ENCODE measurements around the gene CDRT4. TPM values are rescaled to one million over a fixed set of nuclear protein-coding genes. Genes with fewer than 3 reads are reported as not detected.

CDRT4 gene
- total and polyA plus RNA-seq, 10 of the 15 experiments (the other 5 are each of a cell fraction or from before 2014, with no cell fraction given), result 0.11 to 1.3 (median 0.51) TPM; not detected in 3

GRCh38 chr17:15404106-15405057, 63.0 kb downstream of the CDRT4 start (continued):
- TF ChIP-seq CEBPZ (IDR thresholded peaks at IDR 0.05; ENCODE audit: low read depth, low read length) (no peak), NRF1 (conservative IDR thresholded peaks at IDR 0.05; ENCODE audit: low read depth, low read length) (no peak), RCOR1 (conservative IDR thresholded peaks at IDR 0.05; ENCODE audit: low read depth, low read length) (no peak)

GRCh38 chr17:15403276-15403939, 64.0 kb downstream of the CDRT4 start:
- WGBS (ENCODE audit: insufficient coverage, insufficient replicate concordance, low lambda C conversion rate, missing lambda C conversion rate), result 0% methylated on average over 3 of the region's 3 CpGs
- TF ChIP-seq TARDBP (IDR thresholded peaks at IDR 0.05; ENCODE audit: borderline replicate concordance) (no peak), NR2C1 (IDR thresholded peaks at IDR 0.05) (no peak), ZNF384 (IDR thresholded peaks at IDR 0.05; ENCODE audit: borderline replicate concordance, low read depth, low read length) (no peak), NFXL1 (IDR thresholded peaks at IDR 0.05; ENCODE audit: borderline replicate concordance) (no peak), IRF5 (IDR thresholded peaks at IDR 0.05; ENCODE audit: borderline replicate concordance) (no peak), CHD4 (IDR thresholded peaks at IDR 0.05) (no peak), CREM (IDR thresholded peaks at IDR 0.05; ENCODE audit: low read depth) (no peak), SMAD1 (IDR thresholded peaks at IDR 0.05; ENCODE audit: low read depth, partially characterized antibody) (no peak), ATF2 (IDR thresholded peaks at IDR 0.05; ENCODE audit: low read length) (no peak), SPI1 (IDR thresholded peaks at IDR 0.05; ENCODE audit: borderline replicate concordance, insufficient read depth, low read depth, low read length) (no peak), NFYB (IDR thresholded peaks at IDR 0.05; ENCODE audit: insufficient read depth, low read depth, low read length) (no peak), ATF7 (IDR thresholded peaks at IDR 0.05; ENCODE audit: low read depth) (no peak)

More at GRCh38 chr17:15403276-15403939, 64.0 kb downstream of the CDRT4 start:
- Histone ChIP-seq H3K4me2 (ENCODE audit: control insufficient read depth, insufficient read depth) (no peak overlapping the region), H3K4me3 (no peak overlapping the region), H3K4me1 (ENCODE audit: control insufficient read depth, insufficient read depth, low read length) (no peaks in the 10 kb centered on the region), H4K20me1 (ENCODE audit: control insufficient read depth, insufficient read depth) (no peaks in the 10 kb centered on the region), H3K27me3 (replicated peaks in 1 of 2; ENCODE audit: control insufficient read depth in 2 of 2, insufficient read depth in 2 of 2, low read length in 1 of 2) (no peaks in the 10 kb centered on the region), H3K79me2 (ENCODE audit: control insufficient read depth, insufficient read depth, low read length) (no peaks in the 10 kb centered on the region), H3K27ac (ENCODE audit: control insufficient read depth, insufficient read depth) (no peak overlapping the region), H3K36me3 (ENCODE audit: control insufficient read depth in 2 of 2, insufficient read depth in 2 of 2, low read length in 1 of 2) (no peaks in the 10 kb centered on the region), H2AFZ (ENCODE audit: control insufficient read depth, low read depth, low read length) (no peak overlapping the region), H3K9me3 (replicated peaks; ENCODE audit: control insufficient read depth, insufficient read depth, low read length) (no peaks in the 10 kb centered on the region), H3K9ac (ENCODE audit: control insufficient read depth, insufficient read depth, low read length) (no peak overlapping the region)
- intact Hi-C loops (cut with micrococcal nuclease; ENCODE audit: unreplicated experiment), result no loop called here
- in situ Hi-C loops (cut with MboI), result no loop called here
- CTCF ChIA-PET, result no interaction called here
- RAD21 ChIA-PET (ENCODE audit: unreplicated experiment), result no interaction called here
- no peak for ATAC-seq
- POLR2A ChIA-PET, result no interaction called here
- no TSS peak for BruUV-seq (replicated peaks)
- SMC1A ChIA-PET (ENCODE audit: uncharacterized antibody, unreplicated experiment), result no interaction called here
- no peak for DNase-seq (ENCODE audit: low read depth, low spot score)
- FAIRE-seq, result no peak
